Peyer's patch (tissue), 4 donors: ENCODE measurements around the gene FASTK. TPM values are rescaled to one million over a fixed set of nuclear protein-coding genes. Genes with fewer than 3 reads are reported as not detected.

ENCODE experiments used
- DNase-seq, 3 donors: peaks; one replicate each; pipeline ENCODE4 v3.0.0-alpha.2; 2017 to 2019
- H3K27ac ChIP-seq, 4 donors: fragments of 200-600 bp; sonication (generic); one replicate each; pipeline ENCODE4 v1.5.1; 2016 to 2019
- H3K27me3 ChIP-seq, 2 donors: fragments of 200-600 bp; sonication (generic); one replicate each; pipeline ENCODE4 v1.5.1; 2019
- H3K36me3 ChIP-seq, 3 donors: fragments of 200-600 bp; sonication (generic); one replicate each; pipeline ENCODE4 v1.5.1; 2016 to 2019
- H3K4me1 ChIP-seq, 4 donors: fragments of 200-600 bp; sonication (generic); one replicate each; pipeline ENCODE4 v1.5.1; 2016 to 2019
- H3K4me3 ChIP-seq, 4 donors: fragments of 200-600 bp; sonication (generic); 1 replicate in 3 of 4; 2 replicates in 1 of 4; pipeline ENCODE4 v1.5.1; 2016 to 2019; ENCODE audit warnings: mild to moderate bottlenecking in 1 of 4
- H3K9me3 ChIP-seq, 4 donors: fragments of 200-600 bp; sonication (generic); one replicate each; pipeline ENCODE4 v1.5.1; 2016 to 2019; ENCODE audit warnings: mild to moderate bottlenecking in 1 of 4
- CTCF ChIP-seq, 6 experiments: fragments of 450-650 bp in 4 of 6; fragments of 200-600 bp in 2 of 6; sonication (generic) in 1 of 6; IDR thresholded peaks; one replicate each; pipeline ENCODE4 v1.5.1; 2017 to 2019; ENCODE audit warnings: antibody characterized with exemption in 6 of 6, mild to moderate bottlenecking in 3 of 6, moderate library complexity in 1 of 6
- POLR2A ChIP-seq, 2 donors: fragments of 450-650 bp; IDR thresholded peaks; one replicate each; pipeline ENCODE4 v1.5.1; 2017; ENCODE audit warnings: antibody characterized with exemption in 2 of 2, mild to moderate bottlenecking in 2 of 2, moderate library complexity in 2 of 2
- total RNA-seq, 4 donors: library from RNA; depleted of rRNA; stranded (reverse); fragments of >200 nt; gene quantifications; one replicate each; pipeline ENCODE4 v1.1.0, GENCODE V29; 2016

FASTK gene
- total RNA-seq, 4 donors from 2014 or later = 99.0 to 239 (median 158) TPM

GRCh38 chr7:151091988-151092387 is 11.4 kb upstream of the FASTK start:
- H3K27ac ChIP-seq = peak overlapping the region in 1 of 4 donors; percentile 39
- no peaks in the 10 kb centered on the region for H3K9me3 ChIP-seq
- TF ChIP-seq POLR2A (IDR thresholded peaks at IDR 0.05) (no peak), CTCF (IDR thresholded peaks at IDR 0.05) (no peak)
- H3K27me3 ChIP-seq = no peaks in the 10 kb centered on the region
- peaks cover 0 to 5% (median 0%) of the 10 kb centered on the region in 3 donors for H3K36me3 ChIP-seq
- H3K4me3 ChIP-seq = no peak overlapping the region
- no peak for DNase-seq
- peaks cover 0 to 42% (median 10%) of the 10 kb centered on the region in 4 donors for H3K4me1 ChIP-seq

- Histone ChIP-seq H3K36me3 (peaks cover 0 to 5% (median 0%) of the 10 kb centered on the region in 3 donors), H3K4me3 (no peak overlapping the region), H3K27me3 (no peaks in the 10 kb centered on the region), H3K4me1 (peaks cover 0 to 42% (median 10%) of the 10 kb centered on the region in 4 donors), H3K9me3 (no peaks in the 10 kb centered on the region), H3K27ac (peak overlapping the region in 1 of 4 donors; percentile 39)
- DNase-seq = peak in 2 of 3 donors; percentile 69 to 85
- TF ChIP-seq CTCF (IDR thresholded peaks at IDR 0.05) = peak in 4 of 6 experiments; percentile 47 to 77 (median 66)
- no peak for TF ChIP-seq POLR2A (IDR thresholded peaks at IDR 0.05)
Measured at GRCh38 chr7:151091431-151091830, 10.8 kb upstream of the FASTK start.

GRCh38 chr7:151091003-151091402 is 10.4 kb upstream of the FASTK start:
- no peaks in the 10 kb centered on the region for H3K27me3 ChIP-seq
- no peak overlapping the region for H3K4me3 ChIP-seq
- TF ChIP-seq CTCF (IDR thresholded peaks at IDR 0.05) = no peak
- TF ChIP-seq POLR2A (IDR thresholded peaks at IDR 0.05) = no peak
- H3K27ac ChIP-seq = no peak overlapping the region
- peaks cover 0 to 42% (median 10%) of the 10 kb centered on the region in 4 donors for H3K4me1 ChIP-seq
- no peak for DNase-seq
- H3K9me3 ChIP-seq = no peaks in the 10 kb centered on the region
- H3K36me3 ChIP-seq = peaks cover 0 to 5% (median 0%) of the 10 kb centered on the region in 3 donors

- Histone ChIP-seq H3K4me3 (peak overlapping the region in 2 of 4 donors; percentile 94 to 97), H3K9me3 (no peaks in the 10 kb centered on the region), H3K4me1 (peaks cover 0 to 49% (median 10%) of the 10 kb centered on the region in 4 donors), H3K36me3 (peaks cover 0 to 5% (median 0%) of the 10 kb centered on the region in 3 donors), H3K27ac (peak overlapping the region; percentile 73 to 86 (median 78)), H3K27me3 (no peaks in the 10 kb centered on the region)
- no peak for TF ChIP-seq CTCF (IDR thresholded peaks at IDR 0.05)
- TF ChIP-seq POLR2A (IDR thresholded peaks at IDR 0.05) = no peak
- DNase-seq = no peak
Measured at GRCh38 chr7:151089893-151090730, 9.5 kb upstream of the FASTK start.

GRCh38 chr7:151088856-151089699 is 8.5 kb upstream of the FASTK start:
- no peaks in the 10 kb centered on the region for H3K9me3 ChIP-seq
- H3K36me3 ChIP-seq = peaks cover 0 to 5% (median 0%) of the 10 kb centered on the region in 3 donors
- peak in 1 of 3 donors; percentile 67 for DNase-seq
- no peaks in the 10 kb centered on the region for H3K27me3 ChIP-seq
- peak overlapping the region in 2 of 4 donors; percentile 94 to 97 for H3K4me3 ChIP-seq
- H3K27ac ChIP-seq = peak overlapping the region; percentile 73 to 86 (median 78)
- TF ChIP-seq POLR2A (IDR thresholded peaks at IDR 0.05) (no peak), CTCF (IDR thresholded peaks at IDR 0.05) (no peak)
- H3K4me1 ChIP-seq = peaks cover 0 to 49% (median 10%) of the 10 kb centered on the region in 4 donors
